Endothelial cell (in vitro differentiated cells): ENCODE data around the gene PIEZO1. TPM values are rescaled to one million over a fixed set of nuclear protein-coding genes. Genes with fewer than 3 reads are reported as not detected.
A peak's percentile ranks its signal among the peaks of the same experiment; 100 is the strongest.

ENCODE experiments used
- DNase-seq: peaks from one replicate; pipeline ENCODE4 v3.0.0; 2021; ENCODE audit warnings: low spot score
- H3K27ac Mint-ChIP-seq: one replicate; pipeline ENCODE4 v1.8.0; 2021; ENCODE audit warnings: mixed read lengths, inconsistent platforms; ENCODE audit not compliant: unreplicated experiment
- H3K27me3 Mint-ChIP-seq: one replicate; pipeline ENCODE4 v1.8.0; 2021; ENCODE audit warnings: mild to moderate bottlenecking, moderate library complexity, mixed read lengths, inconsistent platforms; ENCODE audit not compliant: unreplicated experiment
- H3K36me3 Mint-ChIP-seq: one replicate; pipeline ENCODE4 v1.8.0; 2021; ENCODE audit warnings: mild to moderate bottlenecking, low read depth, mixed read lengths, inconsistent platforms; ENCODE audit not compliant: unreplicated experiment
- H3K4me1 Mint-ChIP-seq: one replicate; pipeline ENCODE4 v1.8.0; 2021; ENCODE audit warnings: mild to moderate bottlenecking, mixed read lengths, inconsistent platforms; ENCODE audit not compliant: unreplicated experiment
- H3K4me3 Mint-ChIP-seq: one replicate; pipeline ENCODE4 v1.8.0; 2021; ENCODE audit warnings: mild to moderate bottlenecking, mixed read lengths, inconsistent platforms; ENCODE audit not compliant: unreplicated experiment
- H3K9me3 Mint-ChIP-seq: one replicate; pipeline ENCODE4 v1.8.0; 2021; ENCODE audit warnings: mixed read lengths, inconsistent platforms; ENCODE audit not compliant: unreplicated experiment
- total RNA-seq: library from RNA; stranded (reverse); fragmentation: NEBNext Ultra II Directional; extraction: Animal tissue kit (Norgen Biotek cat#: 25700); gene quantifications from one replicate; pipeline ENCODE4 v1.2.1, GENCODE V29; 2021; ENCODE audit not compliant: unreplicated experiment
- TF ChIP-seq, protein P1 (sequence below): fragments of 200-600 bp; sonication (generic); IDR thresholded peaks from one replicate; pipeline ENCODE4 v1.5.0; 2021; ENCODE audit warnings: antibody characterized with exemption; ENCODE audit not compliant: unreplicated experiment

PIEZO1 gene
- total RNA-seq, 1 donor from 2014 or later = 428 TPM

DNA sequence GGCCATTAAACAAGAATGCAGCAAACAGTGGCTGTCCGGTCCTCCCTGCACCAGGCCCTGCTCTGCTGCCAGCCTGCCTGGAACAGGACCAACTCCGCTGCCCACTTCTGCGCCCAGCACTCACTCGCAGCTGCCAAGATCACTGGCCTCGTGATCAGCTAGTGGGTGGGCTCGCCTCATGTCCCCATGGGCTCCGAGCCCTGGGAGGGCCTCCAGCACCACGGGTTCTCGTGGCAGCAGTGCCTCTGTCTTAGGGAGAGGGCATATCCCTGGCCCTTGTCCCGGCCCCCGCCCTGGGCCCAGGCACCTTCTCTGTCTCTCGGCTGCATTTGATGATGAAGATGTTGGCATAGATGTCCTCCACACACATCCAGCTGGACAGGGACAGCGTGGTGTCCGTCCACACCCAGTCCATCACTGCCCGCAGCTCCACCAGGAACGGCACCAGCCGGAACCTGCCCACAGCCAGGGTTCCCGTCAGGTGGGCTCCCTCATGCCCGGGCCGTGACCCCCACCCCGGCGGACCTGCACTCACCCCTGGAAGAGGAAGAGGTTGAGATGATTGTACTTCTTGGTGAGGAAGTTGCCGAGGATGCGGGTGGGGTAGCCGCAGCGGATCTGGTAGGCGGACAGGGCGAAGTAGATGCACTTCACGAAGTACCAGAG lies 65.6 kb downstream of the PIEZO1 start:
- TF ChIP-seq, protein P1, sequence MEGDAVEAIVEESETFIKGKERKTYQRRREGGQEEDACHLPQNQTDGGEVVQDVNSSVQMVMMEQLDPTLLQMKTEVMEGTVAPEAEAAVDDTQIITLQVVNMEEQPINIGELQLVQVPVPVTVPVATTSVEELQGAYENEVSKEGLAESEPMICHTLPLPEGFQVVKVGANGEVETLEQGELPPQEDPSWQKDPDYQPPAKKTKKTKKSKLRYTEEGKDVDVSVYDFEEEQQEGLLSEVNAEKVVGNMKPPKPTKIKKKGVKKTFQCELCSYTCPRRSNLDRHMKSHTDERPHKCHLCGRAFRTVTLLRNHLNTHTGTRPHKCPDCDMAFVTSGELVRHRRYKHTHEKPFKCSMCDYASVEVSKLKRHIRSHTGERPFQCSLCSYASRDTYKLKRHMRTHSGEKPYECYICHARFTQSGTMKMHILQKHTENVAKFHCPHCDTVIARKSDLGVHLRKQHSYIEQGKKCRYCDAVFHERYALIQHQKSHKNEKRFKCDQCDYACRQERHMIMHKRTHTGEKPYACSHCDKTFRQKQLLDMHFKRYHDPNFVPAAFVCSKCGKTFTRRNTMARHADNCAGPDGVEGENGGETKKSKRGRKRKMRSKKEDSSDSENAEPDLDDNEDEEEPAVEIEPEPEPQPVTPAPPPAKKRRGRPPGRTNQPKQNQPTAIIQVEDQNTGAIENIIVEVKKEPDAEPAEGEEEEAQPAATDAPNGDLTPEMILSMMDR = no peak
- Mint-ChIP-seq H3K4me1 (no peaks in the 10 kb centered on the region), H3K27ac (peak overlapping the region; percentile 67), H3K4me3 (no peak overlapping the region), H3K9me3 (no peaks in the 10 kb centered on the region), H3K36me3 (peaks cover 12% of the 10 kb centered on the region), H3K27me3 (peaks cover 11% of the 10 kb centered on the region)
- DNase-seq = no peak

DNA sequence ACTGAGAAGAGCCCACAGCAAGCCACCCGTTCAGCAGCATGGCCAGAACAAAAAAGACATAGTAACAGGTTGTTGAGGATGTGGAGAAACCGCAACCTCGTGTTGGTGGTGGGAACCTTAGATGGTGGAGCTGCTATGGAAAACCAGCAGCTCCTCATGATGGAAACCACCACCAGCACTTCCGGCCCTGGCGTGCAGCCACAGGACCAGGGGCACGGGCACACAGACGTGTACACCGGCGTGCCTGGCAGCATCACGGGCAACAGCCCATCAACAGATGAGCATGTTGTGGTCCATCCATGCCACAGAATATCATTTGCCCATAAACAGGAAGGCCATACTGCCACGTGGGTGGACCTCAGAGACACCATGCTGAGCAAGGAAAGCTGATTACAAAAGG lies 66.8 kb downstream of the PIEZO1 start:
- Mint-ChIP-seq H3K36me3 (peaks cover 12% of the 10 kb centered on the region), H3K9me3 (no peaks in the 10 kb centered on the region), H3K4me1 (no peaks in the 10 kb centered on the region), H3K27me3 (peaks cover 11% of the 10 kb centered on the region), H3K27ac (no peak overlapping the region), H3K4me3 (peak overlapping the region; percentile 49)
- TF ChIP-seq, protein P1 = no peak
- no peak for DNase-seq

DNA sequence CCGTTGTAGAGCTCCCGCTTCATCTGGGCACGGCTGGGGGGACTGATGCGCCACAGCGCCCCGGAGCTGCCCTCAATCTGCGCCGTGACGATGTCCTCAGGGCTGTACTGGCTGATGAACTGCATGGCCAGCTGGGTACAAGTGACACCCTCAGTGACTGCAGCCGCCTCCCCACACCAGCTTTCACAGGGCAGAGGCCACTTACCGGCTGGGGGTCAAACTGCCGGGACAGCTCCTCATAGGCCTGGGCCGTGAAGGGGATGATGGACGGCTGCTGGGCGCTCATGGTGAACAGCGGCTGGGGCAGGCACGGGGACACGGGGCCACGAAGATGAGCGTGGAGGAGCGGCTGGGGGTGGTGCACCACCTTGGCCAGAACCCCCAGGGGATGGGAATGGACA lies 68.4 kb downstream of the PIEZO1 start:
- H3K27ac Mint-ChIP-seq = no peak overlapping the region
- peaks cover 12% of the 10 kb centered on the region for H3K27me3 Mint-ChIP-seq
- H3K9me3 Mint-ChIP-seq = no peaks in the 10 kb centered on the region
- H3K36me3 Mint-ChIP-seq = peaks cover 14% of the 10 kb centered on the region
- no peak for DNase-seq
- H3K4me3 Mint-ChIP-seq = no peak overlapping the region
- H3K4me1 Mint-ChIP-seq = no peaks in the 10 kb centered on the region
- TF ChIP-seq, protein P1 = no peak

DNA sequence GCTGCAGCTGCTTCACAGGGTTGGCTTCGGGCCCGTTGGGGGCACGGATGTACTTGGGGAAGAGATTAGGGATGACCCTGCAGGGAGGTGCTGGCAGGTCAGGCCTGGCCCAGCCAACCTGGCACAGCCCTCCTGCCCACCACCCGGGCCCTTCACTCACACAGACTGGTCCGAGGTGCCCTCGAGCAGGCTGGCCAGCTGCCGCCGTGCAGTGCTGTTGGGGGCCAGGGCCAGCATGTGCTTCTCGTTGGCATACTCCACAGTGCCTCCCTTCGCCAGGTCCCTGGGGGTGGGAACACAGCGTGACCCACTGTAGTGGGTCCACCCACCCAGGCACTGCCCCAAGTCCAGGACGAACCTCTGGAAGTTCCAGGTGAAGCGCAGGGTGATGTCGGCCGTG lies 68.8 kb downstream of the PIEZO1 start:
- DNase-seq = no peak
- peaks cover 15% of the 10 kb centered on the region for H3K36me3 Mint-ChIP-seq
- no peak overlapping the region for H3K27ac Mint-ChIP-seq
- no peaks in the 10 kb centered on the region for H3K4me1 Mint-ChIP-seq
- TF ChIP-seq, protein P1 = no peak
- H3K9me3 Mint-ChIP-seq = no peaks in the 10 kb centered on the region
- H3K4me3 Mint-ChIP-seq = no peak overlapping the region
- peaks cover 13% of the 10 kb centered on the region for H3K27me3 Mint-ChIP-seq

DNA sequence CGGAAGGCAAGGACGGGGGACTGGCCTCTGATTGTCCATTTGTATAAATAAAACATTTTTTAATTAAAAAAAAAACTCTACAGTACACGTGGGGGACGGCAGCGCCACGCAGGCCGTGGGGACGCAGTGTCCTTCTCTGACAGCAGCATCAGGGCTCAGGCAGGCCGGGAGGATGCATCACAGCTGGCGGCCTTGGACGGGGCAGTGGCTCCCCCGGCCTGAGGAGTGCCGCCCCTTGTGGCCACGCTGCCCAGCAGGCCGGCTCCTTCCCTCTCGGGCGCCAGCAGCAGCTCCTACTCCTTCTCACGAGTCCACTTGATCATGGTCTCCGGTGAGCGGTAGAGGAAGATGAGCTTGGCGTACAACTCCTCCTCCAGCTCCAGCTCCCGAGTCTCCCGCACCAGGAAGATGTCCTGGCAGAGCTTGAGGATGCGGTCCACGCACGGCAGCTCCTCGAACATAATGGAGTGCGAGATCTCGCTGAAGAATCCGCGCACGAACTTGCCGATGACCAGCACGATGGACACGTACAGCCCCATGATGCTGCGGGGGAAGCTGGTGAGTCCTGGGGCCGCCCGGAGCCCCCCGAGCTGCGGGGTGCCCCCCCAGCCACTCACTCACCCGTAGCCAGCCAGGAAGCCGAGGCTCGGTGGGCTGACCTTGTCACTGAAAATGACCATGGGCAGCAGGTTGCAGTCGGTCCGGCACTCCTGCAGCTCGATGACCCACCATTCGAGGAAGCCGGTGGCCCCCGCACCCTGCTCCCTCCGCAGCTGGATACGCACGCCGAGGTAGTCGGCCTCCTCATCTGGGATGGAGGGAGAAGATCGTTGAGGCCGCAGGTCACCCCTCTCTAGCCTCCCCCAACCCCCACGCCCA lies 69.5 kb downstream of the PIEZO1 start:
- peaks cover 13% of the 10 kb centered on the region for H3K27me3 Mint-ChIP-seq
- TF ChIP-seq, protein P1 = no peak
- no peaks in the 10 kb centered on the region for H3K4me1 Mint-ChIP-seq
- DNase-seq = no peak
- no peaks in the 10 kb centered on the region for H3K9me3 Mint-ChIP-seq
- no peak overlapping the region for H3K4me3 Mint-ChIP-seq
- H3K27ac Mint-ChIP-seq = no peak overlapping the region
- H3K36me3 Mint-ChIP-seq = peaks cover 15% of the 10 kb centered on the region
